Dermis microvascular lymphatic vessel endothelial cell (primary cell): ENCODE results near the gene ITCH. TPM values are rescaled to one million over a fixed set of nuclear protein-coding genes. Genes with fewer than 3 reads are reported as not detected.
"Not testable (repeated sequence)": the region's sequence is repeated elsewhere in the genome, so short reads cannot be mapped to it uniquely, and the experiment has no call there.

Experiments used
- DNase-seq, 2 donors: peaks; one replicate each; pipeline versions ENCODE4 v3.0.0 to v3.0.0-alpha.2; 2010; ENCODE audit warnings: low read depth in 2 of 2
- total RNA-seq: library from RNA; depleted of rRNA; stranded (reverse); fragments of >200 nt; gene quantifications from 2 replicates; pipeline ENCODE4 v1.2.1, GENCODE V29; 2014

The ITCH gene
- total RNA-seq, 1 donor from 2014 or later, result 49.4 TPM

DNA sequence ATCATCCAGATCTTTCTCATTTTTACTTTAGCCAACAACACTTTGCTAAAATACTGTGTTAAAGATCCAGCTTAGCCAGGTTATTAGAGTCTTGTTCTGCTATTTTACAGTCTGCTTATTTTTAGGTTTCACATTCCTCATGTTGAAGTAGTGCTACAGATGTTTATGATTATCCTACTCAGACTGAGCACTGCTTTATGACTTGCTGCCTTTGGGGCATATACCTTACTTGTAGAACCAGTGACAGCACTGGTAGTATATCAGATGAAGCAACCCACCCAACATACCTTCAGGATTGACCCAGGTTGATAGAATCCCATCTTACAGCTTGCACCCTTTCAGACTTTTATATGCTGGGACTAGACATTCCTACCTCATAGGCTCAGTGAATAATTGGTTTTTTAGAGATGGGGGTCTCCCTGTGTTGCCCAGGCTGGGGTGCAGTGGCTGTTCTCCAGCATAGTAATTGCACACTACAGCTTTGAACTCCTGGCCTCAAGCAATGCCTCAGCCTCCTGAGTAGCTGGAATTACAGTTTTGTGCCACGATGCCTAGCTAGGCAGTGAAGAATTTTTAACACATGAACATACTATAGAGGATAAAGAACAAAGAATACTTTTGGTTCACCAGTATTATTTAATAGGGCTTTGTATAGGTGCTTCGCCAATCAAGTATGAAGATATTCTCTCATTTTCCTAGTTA lies 89.4 kb downstream of the ITCH start:
- no peak for DNase-seq

DNA sequence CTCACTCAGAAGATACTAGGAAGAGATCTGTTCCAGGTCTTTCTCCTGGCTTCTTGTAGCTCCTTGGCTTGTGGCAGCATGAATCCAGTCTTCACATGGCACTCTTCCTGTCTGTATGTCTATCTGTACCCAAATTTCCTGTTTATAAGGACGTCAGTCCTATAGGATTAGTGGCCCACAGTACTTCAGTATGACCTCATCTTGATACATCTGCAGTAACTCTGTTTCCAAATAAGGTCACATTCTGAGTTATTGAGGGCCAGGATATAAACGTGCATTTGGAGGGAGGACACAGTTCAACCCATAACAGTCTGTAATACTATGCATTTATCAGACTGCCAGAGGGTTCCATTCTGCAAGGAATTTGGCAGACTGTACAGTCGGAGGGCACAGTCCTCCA lies 95.6 kb downstream of the ITCH start:
- peak in 1 of 2 donors; percentile 39 for DNase-seq

- DNase-seq, result no peak
Measured at GRCh38 chr20:34459209-34459897, 96.3 kb downstream of the ITCH start.

DNA sequence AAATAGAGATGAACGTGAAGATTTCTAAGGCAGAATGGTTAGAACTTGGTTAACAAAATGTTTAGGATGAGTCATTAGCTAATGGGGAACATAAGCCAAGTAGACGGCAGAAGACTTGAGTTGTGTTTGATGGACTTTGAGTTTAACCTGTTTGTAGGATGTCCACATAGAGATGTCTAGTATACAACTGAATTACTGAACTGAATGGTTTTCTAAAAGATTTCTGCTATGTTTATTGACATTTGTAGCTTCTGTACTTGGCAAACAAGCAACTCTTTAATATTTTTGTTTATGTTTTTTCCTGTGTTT lies 98.7 kb downstream of the ITCH start:
- DNase-seq, result no peak

DNA sequence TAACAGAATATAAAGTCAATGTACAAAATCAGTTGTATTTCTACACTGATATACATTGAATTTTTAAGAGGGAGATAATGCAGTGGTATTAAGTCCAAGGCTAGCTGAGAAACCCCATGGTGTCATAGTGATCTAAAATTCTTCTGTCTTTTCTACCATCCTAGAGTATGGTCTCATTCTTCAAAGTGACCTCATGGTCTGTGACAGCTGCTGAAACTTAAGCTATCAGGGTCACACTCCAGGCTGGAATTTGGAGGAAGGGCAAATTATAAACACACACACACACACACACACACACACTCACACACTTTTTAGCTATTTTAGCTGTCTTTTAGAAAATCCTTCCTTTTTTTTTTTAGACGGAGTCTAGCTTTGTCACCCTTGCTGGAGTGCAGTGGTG lies 105.9 kb downstream of the ITCH start:
- no peak for DNase-seq

GRCh38 chr20:34472246-34472925 lies 109.3 kb downstream of the ITCH start:
- DNase-seq, result peak in 1 of 2 donors; percentile 74

DNA sequence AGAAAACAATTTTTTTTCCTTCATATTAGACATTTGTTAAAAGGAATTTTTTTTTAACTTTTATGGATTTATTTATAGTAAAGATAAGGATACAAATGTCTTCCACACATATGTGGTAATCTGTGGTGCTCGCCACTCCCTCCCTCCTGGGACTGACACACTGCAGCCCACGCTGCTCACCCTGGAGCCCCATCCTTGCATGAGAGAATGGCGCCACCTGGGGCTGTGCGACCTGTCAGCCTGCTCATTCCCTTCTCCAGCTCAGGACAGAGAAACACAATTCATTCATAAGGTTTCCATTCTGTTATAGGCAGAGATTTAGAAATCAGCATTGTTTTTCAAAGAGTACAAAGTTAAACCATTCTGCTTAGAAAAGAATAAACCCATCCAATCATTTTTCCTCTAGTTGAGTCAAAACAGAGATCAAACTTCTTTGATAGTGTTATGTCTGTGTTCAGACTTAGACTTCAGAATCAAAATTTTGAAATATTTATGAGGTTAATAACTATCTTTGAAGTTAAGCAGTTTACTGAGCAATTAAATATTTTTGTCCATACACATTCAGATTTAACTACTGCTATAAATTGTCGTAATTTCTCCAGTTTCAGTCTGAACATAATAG lies 110.3 kb downstream of the ITCH start:
- peak; percentile 23 to 55 for DNase-seq

GRCh38 chr20:34475979-34476736 lies 113.1 kb downstream of the ITCH start:
- DNase-seq, result peak in 1 of 2 donors; percentile 53

- DNase-seq, result no peak
Measured at GRCh38 chr20:34479627-34480026, 116.6 kb downstream of the ITCH start.

DNA sequence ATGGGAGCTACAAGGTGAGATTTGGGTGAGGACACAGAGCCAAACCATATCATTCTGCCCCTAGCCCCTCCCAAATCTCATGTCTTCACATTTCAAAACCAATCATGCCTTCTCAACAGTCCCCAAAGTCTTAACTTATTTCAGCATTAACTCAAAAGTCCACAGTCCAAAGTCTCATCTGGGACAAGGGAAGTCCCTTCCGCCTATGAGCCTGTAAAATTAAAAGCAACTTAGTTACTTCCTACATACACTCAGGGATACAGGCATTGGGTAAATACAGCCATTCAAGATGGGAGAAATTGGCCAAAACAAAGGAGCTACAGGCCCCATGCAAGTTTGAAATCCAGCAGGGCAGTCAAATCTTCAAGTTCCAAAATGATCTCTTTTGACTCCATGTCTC lies 119.1 kb downstream of the ITCH start:
- DNase-seq, result not testable (repeated sequence)

DNA sequence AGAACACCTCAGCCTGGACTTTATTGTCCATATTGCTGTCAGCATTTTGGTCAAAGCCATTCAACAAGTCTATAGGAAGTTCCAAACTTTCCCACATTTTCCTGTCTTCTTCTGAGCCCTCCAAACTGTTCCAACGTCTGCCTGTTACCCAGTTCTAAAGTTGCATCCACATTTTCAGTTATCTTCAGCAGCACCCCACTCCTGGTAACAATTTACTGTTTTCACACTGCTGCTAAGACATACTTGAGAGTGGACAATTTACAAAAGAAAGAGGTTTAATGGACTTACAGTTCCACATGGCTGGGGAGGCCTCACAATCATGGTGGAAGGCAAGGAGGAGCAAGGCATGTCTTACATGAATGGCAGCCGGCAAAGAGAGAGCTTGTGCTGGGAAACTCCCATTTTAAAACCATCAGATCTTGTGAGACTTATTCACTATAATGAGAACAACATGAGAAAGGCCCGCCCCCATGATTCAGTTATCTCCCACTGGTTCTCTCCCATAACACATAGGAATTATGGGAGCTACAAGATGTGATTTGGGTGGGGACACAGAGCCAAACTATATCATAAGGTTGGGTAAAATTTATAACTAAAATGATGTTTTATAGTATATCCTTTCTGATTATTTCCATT lies 120.6 kb downstream of the ITCH start:
- DNase-seq, result not testable (repeated sequence)

GRCh38 chr20:34485068-34485634 lies 122.1 kb downstream of the ITCH start:
- DNase-seq, result no peak

DNA sequence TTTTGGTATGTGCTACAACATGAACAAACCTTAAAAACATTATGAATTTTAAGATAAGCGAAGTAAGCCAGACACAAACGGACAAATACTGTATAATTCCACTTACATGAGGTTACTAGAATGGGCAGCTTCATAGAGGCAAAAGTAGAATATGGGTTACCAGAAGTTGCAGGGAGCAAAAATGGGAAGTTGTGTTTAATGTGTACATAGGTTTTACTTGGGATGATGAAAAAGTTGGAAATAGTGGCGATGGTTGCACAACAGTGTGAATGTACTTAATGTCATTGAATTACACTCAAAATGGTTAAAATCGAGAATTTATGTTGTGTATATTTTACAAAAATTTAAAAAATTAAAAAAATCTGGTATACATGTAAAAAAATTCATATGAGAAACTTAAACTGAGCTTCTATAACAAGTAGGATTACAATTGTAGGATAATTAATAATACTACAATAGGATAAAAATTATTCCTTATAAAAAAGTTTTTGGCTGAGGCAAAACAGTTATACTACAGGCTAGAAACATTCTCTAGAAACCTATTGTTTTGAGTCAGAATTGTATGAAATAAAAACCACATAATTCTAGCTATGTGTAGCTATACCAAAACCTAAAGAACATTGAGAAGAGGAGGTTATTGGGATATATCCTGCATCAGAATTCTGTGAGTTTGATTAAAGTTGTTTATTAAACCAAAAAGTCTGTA lies 128.3 kb downstream of the ITCH start:
- DNase-seq, result no peak

- DNase-seq, result no peak
Measured at GRCh38 chr20:34491932-34492509, 128.9 kb downstream of the ITCH start.

DNA sequence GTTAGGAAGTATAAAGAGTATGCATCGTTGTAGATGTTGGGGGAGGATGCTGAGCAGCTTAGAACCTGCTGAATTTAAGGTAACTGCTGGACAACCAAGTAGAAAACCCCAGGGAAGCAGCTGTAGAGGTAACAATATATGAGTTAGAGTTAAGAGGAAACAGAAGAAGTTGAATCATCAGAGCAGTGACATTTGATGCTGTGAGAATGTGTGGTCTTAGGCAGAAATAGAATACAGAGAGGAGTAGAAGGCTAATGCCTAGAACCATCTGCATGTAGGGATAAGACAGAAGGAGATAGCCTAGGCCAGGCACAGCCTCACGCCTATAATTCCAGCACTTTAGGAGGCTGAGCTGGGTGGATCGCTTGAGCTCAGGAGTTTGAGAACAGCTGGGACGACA lies 130.6 kb downstream of the ITCH start:
- peak in 1 of 2 donors; percentile 26 for DNase-seq

- DNase-seq, result no peak
Measured at GRCh38 chr20:34495307-34495706, 132.2 kb downstream of the ITCH start.

DNA sequence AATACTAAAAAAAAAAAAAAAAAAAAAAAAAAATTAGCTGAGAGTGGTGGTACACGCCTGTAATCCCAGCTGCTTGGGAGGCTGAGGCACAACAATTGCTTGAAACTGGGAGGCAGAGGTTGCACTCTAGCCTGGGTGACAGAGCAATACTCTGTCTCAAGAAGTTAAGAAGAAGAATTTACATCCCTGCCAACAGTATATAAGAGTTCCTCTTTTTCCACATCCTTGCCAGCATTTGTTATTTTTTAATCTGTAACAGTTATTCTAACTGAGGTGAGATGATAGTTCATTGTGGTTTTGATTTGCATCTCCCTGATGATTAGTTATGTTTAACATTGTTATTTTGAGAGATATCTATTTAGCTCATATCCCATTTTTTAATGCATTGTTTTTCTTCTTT lies 132.8 kb downstream of the ITCH start:
- DNase-seq, result no peak

DNA sequence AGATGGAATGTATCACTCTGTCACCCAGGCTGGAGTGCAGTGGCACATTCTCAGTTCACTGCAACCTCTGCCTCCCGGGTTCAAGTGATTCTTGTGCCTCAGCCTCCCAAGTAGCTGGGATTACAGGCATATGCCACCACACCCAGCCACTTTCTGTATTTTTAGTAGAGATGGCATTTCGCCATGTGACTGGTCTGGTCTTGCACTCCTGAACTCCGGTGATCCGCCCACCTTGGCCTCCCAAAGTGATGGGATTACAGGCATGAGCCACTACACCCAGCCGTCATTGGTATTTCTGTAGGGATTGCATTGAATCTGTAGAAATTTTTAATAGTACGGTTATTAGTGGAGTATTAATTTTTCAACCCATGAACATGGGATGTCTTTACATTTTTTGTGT lies 134.5 kb downstream of the ITCH start:
- not testable (repeated sequence) for DNase-seq

DNA sequence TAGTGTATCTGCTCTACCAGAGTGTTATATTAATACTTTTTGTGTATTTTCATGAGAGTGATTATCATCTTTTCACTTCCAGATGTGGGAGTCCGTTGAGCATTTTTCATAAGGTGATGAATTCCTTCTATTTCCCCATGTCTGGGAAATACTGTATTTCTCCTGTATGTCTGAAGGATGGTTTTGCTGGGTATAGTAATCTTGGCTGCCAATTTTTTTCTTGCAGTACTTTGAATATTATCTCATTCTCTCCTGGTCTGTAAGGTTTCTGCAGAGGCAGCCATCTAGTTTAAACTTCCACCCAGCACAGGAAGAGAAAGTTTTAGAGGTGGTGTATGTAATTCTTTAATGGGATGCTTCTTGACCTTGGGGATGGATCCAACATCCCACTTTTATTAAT lies 137.8 kb downstream of the ITCH start:
- DNase-seq, result no peak

DNA sequence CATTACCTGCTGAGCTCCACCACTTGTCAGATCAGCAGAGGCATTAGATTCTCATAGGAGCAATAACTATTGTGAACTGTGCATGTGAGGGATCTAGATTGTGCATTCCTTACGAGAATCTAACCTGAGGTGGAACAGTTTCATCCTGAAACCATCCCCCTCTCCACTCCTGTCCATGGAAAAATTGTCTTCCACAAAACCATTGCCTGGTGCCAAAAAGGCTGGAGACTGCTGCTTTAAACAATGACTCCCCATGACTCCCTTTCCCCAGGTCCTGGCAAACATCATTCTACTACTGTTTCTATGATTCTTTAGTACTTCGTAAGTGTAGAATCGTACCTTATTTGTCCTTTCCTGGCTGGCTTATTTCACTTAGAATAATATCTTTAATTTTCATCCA lies 143.4 kb downstream of the ITCH start:
- peak in 1 of 2 donors; percentile 23 for DNase-seq
